Fibroblast of villous mesenchyme (primary cell): ENCODE results near the gene ATG9B. TPM values are rescaled to one million over a fixed set of nuclear protein-coding genes. Genes with fewer than 3 reads are reported as not detected.
"Not testable (repeated sequence)": the region's sequence is repeated elsewhere in the genome, so short reads cannot be mapped to it uniquely, and the experiment has no call there.

Source experiments
- DNase-seq: peaks from one replicate; pipeline ENCODE4 v3.0.0-alpha.2; 2010; ENCODE audit warnings: low read depth
- H3K4me3 ChIP-seq: 2 replicates; pipeline ENCODE4 v1.5.1; 2011; ENCODE audit warnings: low read depth, mild to moderate bottlenecking, low read length
- total RNA-seq: library from RNA; depleted of rRNA; stranded (reverse); fragments of >200 nt; gene quantifications from 2 replicates; pipeline ENCODE4 v1.2.3, GENCODE V29; 2012
- TF ChIP-seq, protein P1 (sequence below): IDR thresholded peaks from 2 replicates; pipeline ENCODE4 v1.5.1; 2012; ENCODE audit warnings: low read depth, mild to moderate bottlenecking, low read length; ENCODE audit not compliant: insufficient read depth

The ATG9B gene
- total RNA-seq, 1 donor = under 0.01 TPM

DNA sequence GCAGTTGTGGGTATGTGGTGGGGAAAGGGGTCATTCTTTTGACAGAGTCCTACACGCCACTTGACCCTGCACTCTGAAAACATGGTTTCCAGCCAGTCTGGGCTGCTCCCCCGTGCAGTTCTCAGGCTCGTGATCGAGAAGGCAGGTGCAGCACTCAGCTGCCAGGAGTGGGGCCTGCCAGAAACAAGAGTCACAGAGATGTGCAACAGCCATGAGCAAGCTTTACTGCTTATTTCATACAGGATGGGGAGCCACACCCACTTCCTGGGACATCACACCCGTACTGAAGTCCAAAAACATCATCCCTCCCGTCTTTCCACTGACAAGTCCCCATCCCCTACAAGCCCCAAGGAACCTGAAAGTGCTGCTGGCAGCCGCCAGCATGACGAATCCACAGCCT is 9.3 kb downstream of the ATG9B start:
- TF ChIP-seq, protein P1, sequence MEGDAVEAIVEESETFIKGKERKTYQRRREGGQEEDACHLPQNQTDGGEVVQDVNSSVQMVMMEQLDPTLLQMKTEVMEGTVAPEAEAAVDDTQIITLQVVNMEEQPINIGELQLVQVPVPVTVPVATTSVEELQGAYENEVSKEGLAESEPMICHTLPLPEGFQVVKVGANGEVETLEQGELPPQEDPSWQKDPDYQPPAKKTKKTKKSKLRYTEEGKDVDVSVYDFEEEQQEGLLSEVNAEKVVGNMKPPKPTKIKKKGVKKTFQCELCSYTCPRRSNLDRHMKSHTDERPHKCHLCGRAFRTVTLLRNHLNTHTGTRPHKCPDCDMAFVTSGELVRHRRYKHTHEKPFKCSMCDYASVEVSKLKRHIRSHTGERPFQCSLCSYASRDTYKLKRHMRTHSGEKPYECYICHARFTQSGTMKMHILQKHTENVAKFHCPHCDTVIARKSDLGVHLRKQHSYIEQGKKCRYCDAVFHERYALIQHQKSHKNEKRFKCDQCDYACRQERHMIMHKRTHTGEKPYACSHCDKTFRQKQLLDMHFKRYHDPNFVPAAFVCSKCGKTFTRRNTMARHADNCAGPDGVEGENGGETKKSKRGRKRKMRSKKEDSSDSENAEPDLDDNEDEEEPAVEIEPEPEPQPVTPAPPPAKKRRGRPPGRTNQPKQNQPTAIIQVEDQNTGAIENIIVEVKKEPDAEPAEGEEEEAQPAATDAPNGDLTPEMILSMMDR = no peak

DNA sequence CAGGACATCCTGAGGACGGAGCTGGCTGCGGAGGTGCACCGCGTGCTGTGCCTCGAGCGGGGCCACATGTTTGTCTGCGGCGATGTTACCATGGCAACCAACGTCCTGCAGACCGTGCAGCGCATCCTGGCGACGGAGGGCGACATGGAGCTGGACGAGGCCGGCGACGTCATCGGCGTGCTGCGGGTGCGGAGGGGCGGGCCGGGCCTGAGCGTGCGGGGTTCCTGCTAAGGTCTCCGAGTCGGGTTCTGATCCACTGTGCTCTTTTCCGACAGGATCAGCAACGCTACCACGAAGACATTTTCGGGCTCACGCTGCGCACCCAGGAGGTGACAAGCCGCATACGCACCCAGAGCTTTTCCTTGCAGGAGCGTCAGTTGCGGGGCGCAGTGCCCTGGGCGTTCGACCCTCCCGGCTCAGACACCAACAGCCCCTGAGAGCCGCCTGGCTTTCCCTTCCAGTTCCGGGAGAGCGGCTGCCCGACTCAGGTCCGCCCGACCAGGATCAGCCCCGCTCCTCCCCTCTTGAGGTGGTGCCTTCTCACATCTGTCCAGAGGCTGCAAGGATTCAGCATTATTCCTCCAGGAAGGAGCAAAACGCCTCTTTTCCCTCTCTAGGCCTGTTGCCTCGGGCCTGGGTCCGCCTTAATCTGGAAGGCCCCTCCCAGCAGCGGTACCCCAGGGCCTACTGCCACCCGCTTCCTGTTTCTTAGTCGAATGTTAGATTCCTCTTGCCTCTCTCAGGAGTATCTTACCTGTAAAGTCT is 10.4 kb downstream of the ATG9B start:
- peak overlapping the region; percentile 41 for H3K4me3 ChIP-seq
- TF ChIP-seq, protein P1 = no peak
- DNase-seq = peak; percentile 64

More for the DNA sequence above, 9.3 kb downstream of the ATG9B start:
- no peak overlapping the region for H3K4me3 ChIP-seq
- no peak for DNase-seq

DNA sequence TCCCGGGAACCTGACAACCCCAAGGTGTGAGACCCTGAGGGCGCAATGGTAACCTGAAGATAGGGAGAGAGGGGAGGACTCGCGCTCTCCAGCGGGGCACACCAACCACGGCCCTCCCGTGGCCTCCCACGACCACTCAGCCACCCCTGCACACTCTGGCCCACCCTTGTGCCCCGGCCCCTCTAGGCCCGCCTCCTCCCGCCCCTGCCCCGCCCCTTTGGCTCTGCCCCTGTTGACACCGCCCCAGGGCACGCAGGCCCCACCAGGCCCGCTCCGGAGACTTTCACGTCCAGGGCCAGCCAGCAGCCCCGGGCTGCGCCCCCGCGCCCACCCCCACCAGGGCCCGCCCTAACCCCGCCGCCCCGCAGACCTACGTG is 10.9 kb downstream of the ATG9B start:
- DNase-seq = no peak
- TF ChIP-seq, protein P1 = no peak
- H3K4me3 ChIP-seq = no peak overlapping the region

DNA sequence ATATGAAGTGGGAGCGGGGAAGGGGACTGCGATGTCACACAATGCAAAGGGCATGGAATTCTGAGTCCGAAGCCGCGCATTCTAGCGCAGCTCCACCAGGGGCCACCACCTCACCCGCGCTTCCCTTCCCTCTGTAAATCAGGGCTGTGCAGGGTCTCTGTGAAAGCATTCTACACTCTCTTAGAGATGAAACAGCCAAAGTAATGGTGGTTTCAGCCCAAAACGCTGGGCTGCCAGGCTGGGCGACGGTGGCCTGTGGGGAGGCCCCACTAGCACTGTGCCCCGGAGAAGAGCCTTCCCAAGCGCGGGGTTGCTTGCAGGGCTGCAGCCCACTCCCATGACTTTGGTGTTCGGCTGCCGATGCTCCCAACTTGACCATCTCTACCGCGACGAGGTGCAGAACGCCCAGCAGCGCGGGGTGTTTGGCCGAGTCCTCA is 11.4 kb downstream of the ATG9B start:
- TF ChIP-seq, protein P1 = peak; percentile 70
- DNase-seq = no peak
- no peak overlapping the region for H3K4me3 ChIP-seq

DNA sequence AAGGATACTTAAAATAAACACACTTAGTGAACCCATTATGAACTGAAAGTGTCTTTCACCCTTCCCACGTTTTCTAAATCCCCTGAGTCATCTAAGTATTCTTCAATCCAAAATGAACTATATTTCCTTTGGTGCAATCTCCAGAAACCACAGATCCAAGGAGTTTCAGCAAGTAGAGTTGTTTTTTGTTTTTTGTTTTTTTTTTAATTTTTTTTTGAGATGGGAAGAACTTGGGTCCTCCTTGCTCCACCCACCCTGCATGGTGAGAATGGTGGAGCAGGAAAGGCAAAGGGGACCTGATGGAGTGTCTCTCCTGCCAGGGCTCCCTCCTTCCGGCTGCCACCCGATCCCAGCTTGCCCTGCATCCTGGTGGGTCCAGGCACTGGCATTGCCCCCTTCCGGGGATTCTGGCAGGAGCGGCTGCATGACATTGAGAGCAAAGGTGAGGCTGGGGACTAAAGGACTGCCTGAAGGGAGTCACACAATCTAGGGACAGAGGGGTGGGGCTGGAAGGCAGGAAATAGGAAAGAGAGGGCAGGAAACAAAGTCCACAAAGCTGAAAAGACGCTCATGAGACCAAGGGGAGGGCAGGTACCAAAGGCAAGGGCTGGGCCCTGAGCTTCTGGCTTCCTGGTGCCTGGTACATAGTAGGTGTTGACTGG is 12.1 kb downstream of the ATG9B start:
- TF ChIP-seq, protein P1 = no peak

DNA sequence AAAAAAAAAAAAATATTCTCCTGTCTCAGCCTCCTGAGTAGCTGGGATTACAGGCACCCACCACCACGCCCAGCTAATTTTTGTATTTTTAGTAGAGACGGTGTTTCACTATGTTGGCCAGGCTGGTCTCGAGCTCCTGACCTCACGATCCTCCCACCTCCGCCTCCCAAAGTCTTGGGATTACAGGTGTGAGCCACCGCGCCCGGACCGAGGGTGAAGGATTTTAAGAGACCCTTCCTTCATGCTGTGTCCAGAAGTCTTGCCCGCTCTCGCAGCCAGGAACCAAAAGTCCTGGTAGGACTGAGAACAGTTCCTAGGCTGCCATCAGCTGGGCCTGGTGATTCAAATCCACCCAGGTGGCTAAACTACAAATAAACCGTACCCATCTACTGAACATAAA is 12.7 kb downstream of the ATG9B start:
- H3K4me3 ChIP-seq, DNase-seq: not testable (repeated sequence)

More for the DNA sequence above, 12.1 kb downstream of the ATG9B start:
- peak; percentile 69 for DNase-seq
- no peak overlapping the region for H3K4me3 ChIP-seq

DNA sequence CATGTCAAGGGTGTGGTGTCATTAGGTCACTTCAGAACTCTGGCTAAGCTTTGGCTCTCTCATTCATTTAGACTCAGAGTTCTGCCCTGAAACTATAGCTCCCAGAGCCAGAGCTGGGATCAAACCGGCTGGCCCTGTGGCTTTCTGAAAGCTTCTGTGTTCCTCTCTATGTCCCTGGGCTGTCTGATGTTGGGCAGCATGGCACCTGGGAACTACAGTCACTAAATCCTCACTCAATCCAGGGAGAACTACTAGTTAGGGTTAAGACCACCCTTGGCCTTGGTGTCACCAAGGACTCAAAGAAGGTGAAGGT is 13.2 kb downstream of the ATG9B start:
- peak overlapping the region; percentile 47 for H3K4me3 ChIP-seq
- no peak for DNase-seq
- TF ChIP-seq, protein P1 = no peak
